Testis (tissue), 2 donors: Measurements from ENCODE around the gene C19orf33.

Source experiments
- POLR2A ChIP-seq: fragments of 450-650 bp; IDR thresholded peaks from one replicate; pipeline ENCODE4 v1.6.1; 2017; ENCODE audit warnings: antibody characterized with exemption, mild to moderate bottlenecking, moderate library complexity
- TF ChIP-seq, protein P1 (sequence below), 3 experiments: fragments of 450-650 bp in 2 of 3; fragments of 200-600 bp in 1 of 3; sonication (generic) in 1 of 3; IDR thresholded peaks; one replicate each; pipeline ENCODE4 v1.5.1; 2016 to 2019; ENCODE audit warnings: antibody characterized with exemption in 3 of 3, mild to moderate bottlenecking in 2 of 3, moderate library complexity in 1 of 3

DNA sequence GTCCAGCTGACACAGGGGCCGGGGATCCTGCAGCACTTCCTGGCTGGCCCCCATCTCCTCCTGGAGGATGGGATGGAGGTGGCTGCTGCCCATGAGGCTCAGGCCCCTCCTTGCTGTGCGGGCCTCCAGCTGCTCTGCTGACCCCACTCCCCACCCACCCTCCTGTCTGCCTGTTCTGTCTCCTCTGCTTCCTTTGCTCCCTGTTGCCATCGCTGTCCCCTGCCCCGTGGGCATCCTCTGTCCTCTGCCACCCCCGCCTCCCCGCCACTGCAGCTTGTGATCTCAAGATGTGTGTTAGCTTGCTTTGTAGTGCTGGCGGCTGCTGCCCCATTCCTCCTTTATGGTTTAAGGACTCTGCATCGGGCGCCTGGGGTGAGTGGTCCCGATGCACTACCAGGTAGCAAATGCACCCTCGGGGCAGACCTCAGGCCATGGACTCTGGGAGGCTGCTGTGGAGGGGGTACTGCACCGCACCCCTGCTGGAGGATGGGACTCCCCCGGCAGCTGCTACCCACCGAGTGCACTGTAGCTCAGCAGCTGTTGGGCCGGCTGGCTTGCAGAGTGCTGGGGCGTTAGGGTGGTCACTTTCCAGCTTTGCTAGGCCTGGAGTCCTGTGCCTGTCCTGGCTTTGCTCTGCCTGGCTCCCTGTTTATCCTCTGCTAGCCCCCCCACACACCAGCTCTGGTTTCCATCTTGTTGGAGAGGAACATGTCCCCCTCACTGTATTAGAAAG is 15.8 kb upstream of the C19orf33 start:
- TF ChIP-seq, protein P1, sequence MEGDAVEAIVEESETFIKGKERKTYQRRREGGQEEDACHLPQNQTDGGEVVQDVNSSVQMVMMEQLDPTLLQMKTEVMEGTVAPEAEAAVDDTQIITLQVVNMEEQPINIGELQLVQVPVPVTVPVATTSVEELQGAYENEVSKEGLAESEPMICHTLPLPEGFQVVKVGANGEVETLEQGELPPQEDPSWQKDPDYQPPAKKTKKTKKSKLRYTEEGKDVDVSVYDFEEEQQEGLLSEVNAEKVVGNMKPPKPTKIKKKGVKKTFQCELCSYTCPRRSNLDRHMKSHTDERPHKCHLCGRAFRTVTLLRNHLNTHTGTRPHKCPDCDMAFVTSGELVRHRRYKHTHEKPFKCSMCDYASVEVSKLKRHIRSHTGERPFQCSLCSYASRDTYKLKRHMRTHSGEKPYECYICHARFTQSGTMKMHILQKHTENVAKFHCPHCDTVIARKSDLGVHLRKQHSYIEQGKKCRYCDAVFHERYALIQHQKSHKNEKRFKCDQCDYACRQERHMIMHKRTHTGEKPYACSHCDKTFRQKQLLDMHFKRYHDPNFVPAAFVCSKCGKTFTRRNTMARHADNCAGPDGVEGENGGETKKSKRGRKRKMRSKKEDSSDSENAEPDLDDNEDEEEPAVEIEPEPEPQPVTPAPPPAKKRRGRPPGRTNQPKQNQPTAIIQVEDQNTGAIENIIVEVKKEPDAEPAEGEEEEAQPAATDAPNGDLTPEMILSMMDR (IDR thresholded peaks at IDR 0.05), result no peak
- TF ChIP-seq POLR2A, result no peak
